ENCODE results near the gene PREP.

GRCh38 chr6:105402090-105402938, 568 bp downstream of the PREP start:
- TF ChIP-seq SIN3A (IDR thresholded peaks at IDR 0.05; ENCODE audit: borderline replicate concordance, low read depth, low read length): no peak
- TF ChIP-seq CTCF (IDR thresholded peaks at IDR 0.05): 0 out of 2 replicates have a peak, but pooled peaks have one; percentile 4
- no peak for TF ChIP-seq FOXM1 (IDR thresholded peaks at IDR 0.05; ENCODE audit: low read depth)
- no peak for TF ChIP-seq EP300 (IDR thresholded peaks at IDR 0.05; ENCODE audit: borderline replicate concordance in 1 of 2, low read depth in 1 of 2, low read length in 1 of 2)
- TF ChIP-seq POLR2AphosphoS5 (IDR thresholded peaks at IDR 0.05; ENCODE audit: low read depth, low read length): no peak
- TF ChIP-seq CHD2 (IDR thresholded peaks at IDR 0.05; ENCODE audit: low read length, partially characterized antibody): no peak
- no peak for TF ChIP-seq MEF2A (IDR thresholded peaks at IDR 0.05; ENCODE audit: borderline replicate concordance, low read depth)
- TF ChIP-seq MAX (IDR thresholded peaks at IDR 0.05; ENCODE audit: low read depth): no peak
- no peak for TF ChIP-seq EZH2phosphoT487 (IDR thresholded peaks at IDR 0.05; ENCODE audit: borderline replicate concordance, low read depth)
- no peak for TF ChIP-seq PBX3 (IDR thresholded peaks at IDR 0.05)

All from SK-N-SH (cell line).